GM18517 (cell line): ENCODE data around the gene RBPJL.

ENCODE experiments used
- ATAC-seq: cut with Tn5 transposase; IDR thresholded peaks from one replicate; pipeline ENCODE4 v1.9.1; 2021; ENCODE audit warnings: mild to moderate bottlenecking, moderate library complexity; ENCODE audit not compliant: unreplicated experiment

The RBPJL gene

GRCh38 chr20:45306431-45306982, at the start of gene RBPJL:
Gene RBPJL, plus strand, starts transcription at chr20:45306840. Its CDS starts 83 bp downstream, at chr20:45306923.
- no peak for ATAC-seq

GRCh38 chr20:45257161-45257560, 49.5 kb upstream of the RBPJL start:
- no peak for ATAC-seq

- ATAC-seq = no peak
Measured at GRCh38 chr20:45257711-45258110, 48.9 kb upstream of the RBPJL start.

GRCh38 chr20:45258259-45258658, 48.4 kb upstream of the RBPJL start:
- ATAC-seq = no peak

- no peak for ATAC-seq
Measured at GRCh38 chr20:45258664-45259063, 48.0 kb upstream of the RBPJL start.

GRCh38 chr20:45263556-45264266, 42.9 kb upstream of the RBPJL start:
- no peak for ATAC-seq

- no peak for ATAC-seq
Measured at GRCh38 chr20:45266977-45267376, 39.7 kb upstream of the RBPJL start.

GRCh38 chr20:45268531-45268930, 38.1 kb upstream of the RBPJL start:
- ATAC-seq = no peak

GRCh38 chr20:45269056-45269455, 37.6 kb upstream of the RBPJL start:
- ATAC-seq = no peak

- no peak for ATAC-seq
Measured at GRCh38 chr20:45269754-45270270, 36.8 kb upstream of the RBPJL start.

- no peak for ATAC-seq
Measured at GRCh38 chr20:45275338-45275737, 31.3 kb upstream of the RBPJL start.

- no peak for ATAC-seq
Measured at GRCh38 chr20:45279992-45280391, 26.6 kb upstream of the RBPJL start.

- ATAC-seq = no peak
Measured at GRCh38 chr20:45282700-45283550, 23.7 kb upstream of the RBPJL start.

- ATAC-seq = no peak
Measured at GRCh38 chr20:45283551-45284057, 23.0 kb upstream of the RBPJL start.

GRCh38 chr20:45288376-45288775, 18.3 kb upstream of the RBPJL start:
- no peak for ATAC-seq

- ATAC-seq = no peak
Measured at GRCh38 chr20:45288860-45289259, 17.8 kb upstream of the RBPJL start.

GRCh38 chr20:45289942-45290676, 16.5 kb upstream of the RBPJL start:
- ATAC-seq = no peak

- no peak for ATAC-seq
Measured at GRCh38 chr20:45290677-45291355, 15.8 kb upstream of the RBPJL start.

- no peak for ATAC-seq
Measured at GRCh38 chr20:45291526-45291925, 15.1 kb upstream of the RBPJL start.

GRCh38 chr20:45292343-45292742, 14.3 kb upstream of the RBPJL start:
- no peak for ATAC-seq
